ENCODE data around the gene NSD2. TPM values are rescaled to one million over a fixed set of nuclear protein-coding genes. Genes with fewer than 3 reads are reported as not detected.

Gene NSD2
- polyA plus RNA-seq, 1 donor: 103 TPM

- no peak for DNase-seq
These were observed 99.7 kb downstream of the NSD2 start for GRCh38 chr4:1970926-1971325.

DNA sequence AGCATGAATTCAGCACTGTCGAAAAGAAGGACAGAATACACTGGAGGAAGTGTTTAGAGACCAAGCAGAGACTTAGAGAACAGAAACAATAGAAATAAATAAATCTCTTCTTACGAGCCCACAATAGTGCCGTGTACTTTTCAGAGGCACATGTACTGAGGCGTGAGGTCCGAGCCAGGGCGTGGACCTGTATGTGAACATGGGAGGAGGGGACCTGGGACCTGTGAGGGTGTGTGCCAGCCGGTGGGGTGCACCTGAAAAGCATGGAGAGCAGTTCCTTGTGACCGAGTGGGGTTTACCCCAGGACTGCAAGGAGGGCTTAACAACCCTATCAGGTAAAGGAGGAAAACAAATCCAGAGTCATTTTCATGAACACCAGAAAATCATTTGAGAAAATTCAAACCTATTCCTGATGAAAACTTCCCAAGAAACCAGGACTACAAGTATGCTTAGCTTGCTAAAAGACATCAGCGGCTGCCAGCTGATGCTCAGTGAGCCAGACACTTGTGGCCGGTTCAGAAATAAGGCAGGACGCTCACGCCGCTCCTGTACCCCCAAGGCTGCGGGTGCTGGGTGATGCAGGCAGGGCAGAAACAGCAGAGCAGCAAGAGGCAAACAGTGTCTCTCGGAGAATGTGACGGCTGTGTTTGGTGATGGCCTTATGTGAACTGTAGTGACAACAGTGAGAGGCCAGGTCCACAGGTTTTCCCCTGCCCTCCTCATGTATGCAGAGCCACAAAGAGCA lies 100.4 kb downstream of the NSD2 start:
- DNase-seq: no peak

- DNase-seq: no peak
These were observed 101.2 kb downstream of the NSD2 start for GRCh38 chr4:1972414-1972813.

DNA sequence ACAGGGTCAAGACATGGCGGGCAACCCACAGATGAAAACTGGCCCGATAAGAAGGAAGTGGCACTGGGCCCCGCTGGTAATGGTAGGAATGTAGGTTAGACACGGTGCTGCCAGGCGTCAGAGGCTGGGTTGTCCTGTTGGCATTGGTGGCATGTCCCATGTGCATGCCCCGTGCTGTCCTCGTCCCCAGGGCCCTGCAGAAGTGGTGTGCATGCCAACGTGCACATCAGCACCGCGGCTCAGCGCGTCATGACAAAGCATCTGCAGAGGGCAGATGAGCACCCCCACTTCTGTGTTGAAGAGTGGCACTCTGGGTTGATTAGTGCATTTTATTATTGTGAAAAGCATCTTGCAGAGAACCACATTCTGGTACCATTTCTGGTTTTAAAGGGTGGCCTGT lies 102.0 kb downstream of the NSD2 start:
- no peak for DNase-seq

GRCh38 chr4:1973661-1974060 lies 102.5 kb downstream of the NSD2 start:
- no peak for DNase-seq

DNA sequence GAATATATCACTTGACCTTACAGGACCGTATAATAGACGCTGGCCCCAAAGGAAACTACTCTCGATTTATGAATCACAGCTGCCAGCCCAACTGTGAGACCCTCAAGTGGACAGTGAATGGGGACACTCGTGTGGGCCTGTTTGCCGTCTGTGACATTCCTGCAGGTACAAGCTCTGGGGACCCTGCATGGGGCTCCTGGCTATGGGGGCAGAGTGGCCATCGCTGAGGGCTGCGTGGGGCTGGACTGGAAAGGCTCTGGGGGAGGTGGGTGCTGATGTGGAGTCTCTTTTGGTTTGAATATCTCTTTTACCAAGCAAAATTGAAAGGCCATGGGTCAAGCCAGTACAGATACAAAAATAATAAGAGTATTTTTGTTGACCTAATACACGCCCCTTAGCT lies 103.6 kb downstream of the NSD2 start:
- DNase-seq: no peak

DNA sequence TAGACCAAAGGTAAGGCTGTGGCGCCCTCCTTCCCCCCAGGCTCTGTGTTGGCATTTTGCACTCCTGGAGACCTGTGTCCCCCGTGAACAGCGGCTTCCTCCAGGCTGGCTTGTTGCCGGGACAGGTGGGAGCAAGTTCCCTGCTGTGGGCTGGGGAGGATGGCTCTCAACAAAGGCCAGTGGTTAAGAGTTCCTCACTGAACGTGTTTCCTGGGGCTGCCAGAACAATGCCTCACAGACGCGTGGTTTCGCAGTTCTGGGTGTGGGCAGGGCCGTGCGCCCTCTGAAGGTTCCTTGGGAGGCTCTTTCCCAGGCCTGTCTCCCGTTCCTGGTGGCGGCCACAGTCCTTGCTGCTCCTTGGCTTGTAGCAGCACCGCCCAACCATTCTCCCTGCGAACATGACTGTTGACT lies 104.2 kb downstream of the NSD2 start:
- no peak for DNase-seq

- DNase-seq: no peak
These were observed 104.7 kb downstream of the NSD2 start for GRCh38 chr4:1975880-1976279.

DNA sequence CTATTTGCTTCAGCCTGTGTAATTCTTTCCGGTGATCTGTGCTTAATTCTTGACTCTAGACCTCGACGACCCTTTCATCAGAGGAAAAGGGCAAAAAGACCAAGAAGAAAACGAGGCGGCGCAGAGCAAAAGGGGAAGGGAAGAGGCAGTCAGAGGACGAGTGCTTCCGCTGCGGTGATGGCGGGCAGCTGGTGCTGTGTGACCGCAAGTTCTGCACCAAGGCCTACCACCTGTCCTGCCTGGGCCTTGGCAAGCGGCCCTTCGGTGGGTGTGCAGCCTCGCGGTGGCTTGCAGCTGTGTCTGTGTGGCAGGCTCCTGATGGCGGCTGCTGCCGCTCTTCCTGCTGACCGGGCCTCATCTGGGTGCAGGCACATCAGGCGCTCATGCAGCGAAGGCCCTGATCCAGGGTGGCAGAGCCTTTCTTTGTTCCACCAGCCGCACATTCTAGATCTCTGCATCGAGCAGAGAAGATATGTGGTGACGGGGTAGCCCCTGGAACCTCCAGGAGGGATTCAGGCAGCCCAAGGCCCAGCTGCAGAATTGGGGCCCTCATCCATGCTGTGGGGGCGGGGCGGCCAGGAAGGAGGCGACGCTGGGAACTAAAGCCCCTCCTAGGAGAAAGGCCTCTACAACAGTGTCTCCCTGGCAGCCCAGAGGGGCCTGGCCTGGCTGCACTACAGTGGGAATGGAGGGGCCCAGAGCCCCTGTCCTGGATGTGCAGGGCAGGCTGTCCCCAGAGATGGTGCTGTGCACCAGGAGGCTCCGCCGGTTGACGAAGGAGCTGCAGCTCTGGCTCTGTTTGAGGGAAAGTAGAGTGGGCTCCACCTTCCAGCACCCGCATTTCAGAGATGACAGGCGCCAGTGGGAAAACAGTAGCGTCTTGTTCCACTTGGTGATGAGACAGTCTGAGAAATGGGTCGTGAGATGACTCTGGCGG lies 105.5 kb downstream of the NSD2 start:
- no peak for DNase-seq

GRCh38 chr4:1978226-1978625 lies 107.0 kb downstream of the NSD2 start:
- no peak for DNase-seq

DNA sequence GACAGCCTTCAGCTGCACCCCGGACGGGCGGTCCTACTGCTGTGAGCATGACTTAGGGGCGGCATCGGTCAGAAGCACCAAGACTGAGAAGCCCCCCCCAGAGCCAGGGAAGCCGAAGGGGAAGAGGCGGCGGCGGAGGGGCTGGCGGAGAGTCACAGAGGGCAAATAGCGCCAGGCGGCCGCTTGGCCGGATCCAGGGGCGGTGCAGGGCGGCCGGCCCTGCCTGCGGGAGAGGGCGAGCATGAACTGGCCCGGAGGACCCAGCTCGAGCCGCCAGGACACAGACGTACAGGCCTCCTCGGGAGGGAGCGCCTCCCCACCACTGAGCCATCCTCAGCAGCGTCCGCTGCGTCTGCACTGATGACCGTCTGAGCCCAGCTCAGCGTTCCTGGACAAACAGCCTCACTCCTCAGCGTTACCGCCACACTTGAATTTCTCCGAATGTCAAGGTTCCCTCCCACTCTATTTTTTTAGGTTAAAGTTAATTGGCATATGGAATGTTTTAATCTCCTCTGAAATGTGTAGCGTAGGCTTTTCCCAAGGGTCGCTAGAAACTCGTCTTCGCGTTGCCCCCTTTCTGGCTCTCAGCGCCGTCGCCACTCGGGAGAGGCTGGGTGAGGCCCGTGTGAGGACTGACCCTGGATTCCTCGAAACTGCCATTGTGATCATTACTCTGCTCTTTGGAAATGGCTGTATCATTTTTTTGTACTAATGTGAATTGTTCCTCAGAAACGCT lies 107.7 kb downstream of the NSD2 start:
- DNase-seq: no peak

- no peak for DNase-seq
These were observed 108.4 kb downstream of the NSD2 start for GRCh38 chr4:1979477-1980196.

GRCh38 chr4:1980561-1981041 lies 109.4 kb downstream of the NSD2 start:
- no peak for DNase-seq

DNA sequence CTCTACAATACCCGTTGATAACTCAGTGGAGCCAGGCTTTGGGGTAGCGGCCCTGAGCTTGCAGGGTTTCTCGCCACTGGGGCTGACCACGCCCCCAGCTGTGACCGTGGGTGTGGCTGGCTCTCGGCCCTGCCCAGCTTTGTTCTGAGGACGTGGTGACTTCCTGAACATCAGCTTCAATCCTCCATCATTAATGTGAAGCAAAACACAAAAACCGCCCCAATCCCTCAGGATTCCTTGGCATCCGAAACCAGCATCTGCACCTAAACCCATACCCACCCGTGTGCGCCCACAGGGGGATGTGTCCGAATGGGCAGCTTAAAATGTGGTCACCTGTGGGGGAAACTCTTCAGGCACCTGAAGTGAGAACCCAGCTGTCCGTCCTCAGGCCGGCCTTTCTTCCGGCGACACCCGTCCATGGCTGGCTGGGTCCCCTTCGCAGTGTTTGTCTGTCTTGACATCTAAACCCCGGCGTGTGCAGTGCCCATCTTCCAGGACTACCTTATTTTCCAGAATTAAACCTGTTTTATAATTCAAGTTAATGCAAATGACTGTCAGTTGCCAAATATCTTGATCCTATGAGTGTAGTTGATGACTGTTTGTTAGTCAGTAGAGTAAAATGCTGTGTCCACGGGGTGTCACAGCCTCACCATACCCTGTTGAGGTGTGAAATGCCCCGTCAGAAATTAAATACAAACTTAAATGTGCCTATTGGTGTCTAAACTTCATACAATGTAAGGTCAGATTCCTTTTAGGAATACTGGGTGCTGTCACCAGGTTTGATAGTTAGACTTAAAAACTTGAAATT lies 110.3 kb downstream of the NSD2 start:
- DNase-seq: no peak

GRCh38 chr4:1982124-1983052 lies 111.2 kb downstream of the NSD2 start:
- no peak for DNase-seq

DNA sequence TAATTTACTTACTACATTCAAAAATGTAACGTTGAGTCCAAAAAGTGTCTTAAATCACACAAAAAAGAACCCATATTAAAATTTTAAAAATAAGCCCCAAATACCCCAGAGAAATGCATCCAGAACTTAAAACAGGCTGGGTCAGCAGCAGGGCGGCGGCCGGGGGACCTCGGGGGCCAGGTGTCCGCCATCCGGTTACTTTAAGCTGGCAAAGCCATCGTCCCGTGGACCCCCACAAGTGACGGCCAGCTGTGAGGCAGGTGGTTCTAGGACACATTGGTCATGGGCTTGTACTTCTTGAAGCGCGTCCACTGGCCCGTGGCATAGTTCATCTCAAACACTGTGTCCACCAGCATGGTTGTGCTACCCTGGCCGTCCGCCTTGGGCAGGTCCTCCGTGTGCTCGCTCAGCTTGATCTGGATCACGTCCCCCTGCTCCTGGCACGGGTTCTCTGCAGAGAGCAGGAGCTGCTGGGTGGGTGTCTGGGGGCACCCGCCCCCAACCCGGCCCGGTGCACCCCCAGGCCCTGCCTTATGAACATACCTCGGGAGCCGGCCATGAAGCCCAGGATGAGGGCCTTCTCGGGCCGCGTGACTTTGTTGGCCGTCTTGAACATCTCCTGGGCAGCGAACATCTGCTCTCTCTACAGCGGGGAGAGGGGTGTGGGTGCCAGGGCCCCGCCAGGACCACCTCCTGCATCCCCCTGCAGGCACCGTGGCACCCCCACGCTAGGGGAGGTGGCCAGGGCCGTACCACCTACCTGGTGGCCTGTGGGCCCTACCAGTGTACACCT lies 112.1 kb downstream of the NSD2 start:
- no peak for DNase-seq

GRCh38 chr4:1983846-1984405 lies 112.7 kb downstream of the NSD2 start:
- DNase-seq: no peak

DNA sequence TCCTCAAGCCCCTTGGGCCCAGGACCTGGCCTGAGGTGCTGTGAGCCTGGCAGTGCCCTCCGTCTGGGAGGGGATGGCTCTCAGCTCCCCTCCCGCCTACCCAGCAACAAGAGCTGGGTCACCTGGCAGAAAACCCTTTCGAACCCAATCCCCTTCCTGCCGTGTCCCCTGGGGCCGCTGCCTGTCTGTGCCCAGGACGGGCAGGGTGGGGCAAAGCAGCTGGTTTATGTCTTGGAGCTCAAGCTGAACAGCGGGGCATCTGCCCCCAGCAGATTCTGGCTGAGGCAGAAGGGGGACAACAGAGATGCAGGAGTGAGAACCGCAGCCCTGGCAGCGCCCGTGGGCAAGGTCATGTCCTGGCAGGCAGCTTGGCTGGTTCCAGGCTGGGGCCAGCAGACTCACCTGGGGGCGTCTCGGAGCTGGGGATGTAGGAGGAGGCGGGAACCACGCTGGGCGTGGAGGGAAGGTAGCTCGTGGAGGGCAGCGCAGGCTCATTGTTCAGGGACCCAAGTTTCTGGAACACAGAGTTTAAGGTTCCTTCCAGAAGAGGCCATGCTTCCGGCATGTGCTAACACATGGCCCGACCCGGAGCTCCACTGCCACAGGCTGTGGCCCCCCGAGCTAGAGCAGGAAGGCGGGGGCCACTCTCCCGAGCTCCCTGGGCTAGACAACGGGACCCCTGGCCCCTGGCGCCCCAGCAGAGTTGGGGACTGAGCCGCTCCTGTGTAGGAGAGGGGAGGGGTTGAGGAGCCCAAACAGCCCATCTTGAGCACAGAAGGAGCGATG lies 113.4 kb downstream of the NSD2 start:
- no peak for DNase-seq

Data from left kidney (tissue), 2 donors.